Fibroblast of the aortic adventitia (primary cell): ENCODE results near the gene ZFP36L2. TPM values are rescaled to one million over a fixed set of nuclear protein-coding genes. Genes with fewer than 3 reads are reported as not detected.

Source experiments
- DNase-seq: peaks from one replicate; pipeline ENCODE4 v3.0.0-alpha.2; 2010; ENCODE audit warnings: low read depth
- H3K4me3 ChIP-seq: 2 replicates; pipeline ENCODE4 v1.5.1; 2011; ENCODE audit warnings: low read depth, mild to moderate bottlenecking, control low read depth, low read length, moderate library complexity
- total RNA-seq: library from RNA; depleted of rRNA; stranded (reverse); fragments of >200 nt; gene quantifications from 2 replicates; pipeline ENCODE4 v1.2.3, GENCODE V29; 2012; ENCODE audit warnings: low replicate concordance
- TF ChIP-seq, protein P1 (sequence below): IDR thresholded peaks from 2 replicates; pipeline ENCODE4 v1.5.1; 2011; ENCODE audit warnings: mild to moderate bottlenecking, low read length, control low read depth, inconsistent platforms; ENCODE audit not compliant: insufficient read depth

The ZFP36L2 gene
- total RNA-seq, 1 donor, result 34.3 TPM

DNA sequence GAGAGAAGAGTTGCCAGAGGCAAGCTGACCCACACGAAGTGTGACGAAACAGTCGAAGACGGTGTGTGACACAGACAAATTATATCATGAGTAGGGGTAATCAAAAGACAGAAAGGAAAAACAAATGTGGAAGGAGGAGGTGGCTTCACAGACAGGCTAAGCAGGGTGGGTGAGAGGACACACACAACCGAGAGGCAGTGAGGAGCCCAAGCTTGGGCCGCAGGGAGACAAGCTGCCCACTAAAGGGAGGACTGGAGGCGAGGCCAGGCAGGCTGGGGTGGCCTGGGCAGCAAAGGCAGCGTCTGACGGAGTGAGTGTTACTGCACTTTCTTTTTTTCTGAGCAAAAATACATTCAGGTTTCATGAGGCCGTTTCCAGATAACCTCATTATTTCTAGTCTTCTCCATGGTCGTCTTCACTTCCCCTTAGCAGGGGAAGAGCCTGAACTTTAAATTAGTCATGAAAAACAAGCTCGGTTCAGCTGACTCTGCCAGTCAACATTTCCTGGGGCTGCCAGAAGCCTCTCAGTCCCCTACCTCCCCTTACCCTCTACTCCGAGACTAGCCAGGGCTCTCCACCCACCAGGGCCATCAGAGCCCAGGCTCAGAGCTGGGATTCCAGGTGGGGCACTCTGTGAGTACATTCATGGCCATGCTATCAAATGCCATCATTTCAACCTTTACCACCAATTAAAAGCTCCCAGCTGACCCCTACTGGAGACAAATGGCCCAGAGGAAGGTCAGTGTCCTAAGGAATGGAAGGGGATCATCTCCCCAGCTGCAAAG is 13.8 kb upstream of the ZFP36L2 start:
- no peak for DNase-seq
- TF ChIP-seq, protein P1, sequence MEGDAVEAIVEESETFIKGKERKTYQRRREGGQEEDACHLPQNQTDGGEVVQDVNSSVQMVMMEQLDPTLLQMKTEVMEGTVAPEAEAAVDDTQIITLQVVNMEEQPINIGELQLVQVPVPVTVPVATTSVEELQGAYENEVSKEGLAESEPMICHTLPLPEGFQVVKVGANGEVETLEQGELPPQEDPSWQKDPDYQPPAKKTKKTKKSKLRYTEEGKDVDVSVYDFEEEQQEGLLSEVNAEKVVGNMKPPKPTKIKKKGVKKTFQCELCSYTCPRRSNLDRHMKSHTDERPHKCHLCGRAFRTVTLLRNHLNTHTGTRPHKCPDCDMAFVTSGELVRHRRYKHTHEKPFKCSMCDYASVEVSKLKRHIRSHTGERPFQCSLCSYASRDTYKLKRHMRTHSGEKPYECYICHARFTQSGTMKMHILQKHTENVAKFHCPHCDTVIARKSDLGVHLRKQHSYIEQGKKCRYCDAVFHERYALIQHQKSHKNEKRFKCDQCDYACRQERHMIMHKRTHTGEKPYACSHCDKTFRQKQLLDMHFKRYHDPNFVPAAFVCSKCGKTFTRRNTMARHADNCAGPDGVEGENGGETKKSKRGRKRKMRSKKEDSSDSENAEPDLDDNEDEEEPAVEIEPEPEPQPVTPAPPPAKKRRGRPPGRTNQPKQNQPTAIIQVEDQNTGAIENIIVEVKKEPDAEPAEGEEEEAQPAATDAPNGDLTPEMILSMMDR, result no peak
- H3K4me3 ChIP-seq, result no peak overlapping the region

DNA sequence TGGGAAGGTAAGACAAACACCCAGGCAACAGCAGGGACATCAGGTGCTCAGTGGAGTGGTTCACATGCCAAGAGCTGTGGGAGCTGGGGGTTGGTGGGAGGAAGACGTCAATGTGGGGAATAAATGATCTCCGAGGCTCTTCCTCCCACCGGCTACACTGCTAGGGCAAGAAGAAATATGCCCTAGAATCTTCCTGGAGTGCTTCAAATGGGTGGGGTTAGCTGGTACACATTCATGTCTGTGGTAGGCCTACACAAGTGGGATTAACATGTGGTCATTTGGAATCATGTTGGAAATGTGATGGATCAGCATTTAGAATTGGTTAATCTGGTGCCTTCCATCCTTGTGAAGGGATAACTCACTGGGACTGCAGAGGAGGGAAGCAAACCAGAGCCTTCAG is 12.4 kb upstream of the ZFP36L2 start:
- DNase-seq, result no peak
- H3K4me3 ChIP-seq, result no peak overlapping the region
- TF ChIP-seq, protein P1, result no peak

GRCh38 chr2:43238176-43238575 is 11.8 kb upstream of the ZFP36L2 start:
- no peak overlapping the region for H3K4me3 ChIP-seq
- DNase-seq, result peak; percentile 58
- TF ChIP-seq, protein P1, result no peak

- H3K4me3 ChIP-seq, result no peak overlapping the region
- TF ChIP-seq, protein P1, result no peak
- no peak for DNase-seq
These were observed 7.1 kb upstream of the ZFP36L2 start for GRCh38 chr2:43233218-43234212.

DNA sequence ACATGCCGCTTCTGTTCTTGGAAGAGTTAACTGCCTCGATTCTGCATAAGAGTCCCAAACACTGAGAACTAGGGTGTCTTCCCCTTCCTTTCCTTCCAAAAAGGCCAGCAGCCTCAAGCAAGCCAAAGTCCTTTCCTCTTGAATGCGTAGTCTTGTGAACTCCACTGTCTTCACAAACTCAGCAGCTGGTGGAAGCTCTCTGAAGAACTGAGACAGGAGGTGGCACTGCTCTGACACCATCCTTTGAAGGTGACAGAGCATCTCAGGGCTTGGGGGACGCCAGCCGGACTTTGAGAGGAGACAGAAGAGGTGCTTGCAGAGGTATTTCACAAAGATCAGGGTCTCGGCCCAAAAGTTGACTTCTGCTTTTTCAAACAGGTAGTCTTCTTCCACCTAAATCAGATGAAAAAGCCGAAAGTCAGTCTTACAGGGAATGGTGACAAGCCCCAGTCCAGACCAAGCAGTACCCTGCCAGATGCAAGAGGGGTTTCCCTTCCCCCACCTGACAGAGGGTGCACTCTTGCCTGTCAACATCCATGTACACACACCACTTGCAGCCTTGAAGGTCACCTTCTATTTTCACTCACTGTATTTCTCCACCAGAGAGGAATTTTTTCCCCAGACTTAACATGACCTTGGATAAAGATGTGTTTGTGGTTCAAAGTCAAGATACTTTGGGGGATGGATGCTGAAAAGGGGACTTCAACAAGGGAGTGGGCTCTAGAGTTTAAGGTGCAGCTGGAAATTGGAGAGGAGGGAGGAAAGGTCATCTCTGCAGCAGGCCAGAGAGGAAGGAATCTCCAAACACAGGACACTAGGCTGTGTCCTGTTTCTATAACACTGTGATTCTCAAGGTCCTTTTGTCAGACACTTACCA is 4.8 kb upstream of the ZFP36L2 start:
- no peak overlapping the region for H3K4me3 ChIP-seq
- DNase-seq, result no peak
- TF ChIP-seq, protein P1, result no peak

- DNase-seq, result no peak
- no peak overlapping the region for H3K4me3 ChIP-seq
- TF ChIP-seq, protein P1, result no peak
These were observed 4.0 kb upstream of the ZFP36L2 start for GRCh38 chr2:43230351-43230885.
